NCI-H1417 treated with DMSO at 0.1 percent for 48 hours (cell line): ENCODE results near the gene PSG4.
"Not testable (repeated sequence)": the region's sequence is repeated elsewhere in the genome, so short reads cannot be mapped to it uniquely, and the experiment has no call there.

ENCODE experiments used
- DNase-seq: peaks from one replicate; lab custom pipeline; 2025; lab: John Stamatoyannopoulos, UW

Gene PSG4

DNA sequence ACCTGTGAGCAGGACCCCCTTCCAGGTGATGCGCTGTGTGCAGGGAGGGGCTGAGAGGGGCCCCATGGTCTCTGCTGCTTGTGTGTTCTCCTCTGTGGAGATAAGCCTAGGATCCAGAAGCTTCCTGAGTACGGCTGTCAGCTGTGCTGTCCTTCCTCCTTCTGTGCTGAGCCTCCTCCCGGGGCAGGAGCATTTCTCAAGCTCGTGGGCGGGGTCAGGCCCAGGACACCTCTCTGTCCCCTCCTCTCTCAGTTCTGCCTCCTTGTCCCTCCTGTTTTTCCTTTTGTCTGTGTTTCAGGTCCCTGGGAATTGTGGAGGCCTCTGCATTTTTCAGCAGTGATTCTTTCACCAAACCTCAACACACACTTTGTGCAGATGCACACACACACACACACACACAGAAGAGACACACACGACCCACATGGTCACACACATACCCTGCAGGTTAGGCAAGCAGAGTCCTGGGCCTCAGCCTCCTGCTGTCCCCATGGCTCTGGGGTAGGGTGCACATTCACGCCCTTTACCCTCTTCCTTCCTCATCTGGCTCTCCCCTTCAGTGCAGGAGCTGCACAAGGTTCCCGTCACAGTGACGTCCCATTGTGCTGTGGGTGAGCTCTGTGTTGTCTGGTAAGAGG lies at the start of gene PSG4:
Gene PSG4, minus strand, starts transcription at position 168 of the 635 bp plus-strand sequence. Its CDS starts 102 bp downstream, at position 66.
- not testable (repeated sequence) for DNase-seq

DNA sequence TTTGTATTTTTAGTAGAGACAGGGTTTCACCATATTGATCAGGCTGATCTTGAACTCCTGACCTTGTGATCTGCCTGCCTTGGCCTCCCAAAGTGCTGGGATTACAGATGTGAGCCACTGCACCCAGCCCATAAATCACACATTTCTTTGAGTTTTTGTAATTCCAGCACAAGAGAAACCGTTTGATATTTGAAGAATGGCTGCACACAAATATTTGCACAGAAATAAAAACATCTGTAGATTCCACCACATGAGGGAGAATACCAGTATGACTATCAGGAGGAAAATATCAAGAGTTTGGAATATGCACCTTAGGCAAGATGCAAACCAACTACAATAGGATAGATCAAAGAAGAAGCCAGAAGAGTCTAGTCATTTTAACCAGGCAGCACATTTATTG lies 46.0 kb upstream of the PSG4 start:
- DNase-seq: not testable (repeated sequence)

DNA sequence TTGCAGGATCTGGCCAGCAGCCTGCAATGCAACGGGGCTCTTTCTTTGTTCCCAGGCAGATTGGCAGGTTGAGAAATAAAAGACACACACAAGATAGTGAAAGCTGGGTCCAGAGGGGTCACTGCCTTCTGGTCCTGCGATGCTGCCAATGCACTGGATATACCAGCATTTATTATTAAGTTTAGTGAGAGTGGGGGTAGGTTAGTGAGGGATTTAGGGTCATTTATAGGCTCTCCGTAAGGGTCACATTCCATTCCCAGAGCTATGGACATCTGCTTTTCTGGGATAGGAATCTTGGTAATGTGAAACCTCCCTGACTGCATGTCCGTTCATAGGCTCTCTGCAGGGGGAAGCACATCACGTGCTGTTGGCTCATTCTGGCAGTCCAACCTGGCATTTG lies 44.9 kb upstream of the PSG4 start:
- DNase-seq: not testable (repeated sequence)

DNA sequence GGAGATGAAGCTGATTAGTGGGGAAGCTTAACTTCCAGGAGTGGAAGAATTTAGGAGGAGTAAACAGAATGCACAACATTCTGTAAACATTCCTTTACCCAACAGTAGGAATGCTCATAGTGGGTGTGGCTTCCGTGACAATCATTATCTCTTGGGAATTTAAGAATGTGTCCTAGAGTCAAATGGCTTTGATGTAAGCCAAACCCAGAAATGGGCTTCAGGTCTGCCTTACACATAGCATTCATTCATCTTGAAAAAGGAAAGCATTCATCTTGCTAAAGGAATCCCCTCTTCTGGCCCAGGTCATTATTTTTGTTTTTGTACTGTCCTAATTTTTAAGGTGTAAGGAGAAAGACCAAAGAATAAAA lies 43.2 kb upstream of the PSG4 start:
- not testable (repeated sequence) for DNase-seq

DNA sequence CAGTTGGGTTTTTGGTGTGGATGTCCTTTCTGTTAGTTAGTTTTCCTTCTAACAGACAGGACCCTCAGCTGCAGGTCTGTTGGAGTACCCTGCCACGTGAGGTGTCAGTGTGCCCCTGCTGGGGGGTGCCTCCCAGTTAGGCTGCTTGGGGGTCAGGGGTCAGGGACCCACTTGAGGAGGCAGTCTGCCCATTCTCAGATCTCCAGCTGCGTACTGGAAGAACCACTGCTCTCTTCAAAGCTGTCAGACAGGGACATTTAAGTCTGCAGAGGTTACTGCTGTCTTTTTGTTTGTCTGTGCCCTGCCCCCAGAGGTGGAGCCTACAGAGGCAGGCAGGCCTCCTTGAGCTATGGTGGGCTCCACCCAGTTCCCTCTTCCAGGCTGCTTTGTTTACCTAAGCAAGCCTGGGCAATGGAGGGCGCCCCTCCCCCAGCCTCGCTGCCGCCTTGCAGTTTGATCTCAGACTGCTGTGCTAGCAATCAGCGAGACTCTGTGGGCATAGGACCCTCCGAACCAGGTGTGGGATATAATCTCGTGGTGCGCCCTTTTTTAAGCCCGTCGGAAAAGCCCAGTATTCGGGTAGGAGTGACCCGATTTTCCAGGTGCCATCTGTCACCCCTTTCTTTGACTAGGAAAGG lies 41.9 kb upstream of the PSG4 start:
- not testable (repeated sequence) for DNase-seq

DNA sequence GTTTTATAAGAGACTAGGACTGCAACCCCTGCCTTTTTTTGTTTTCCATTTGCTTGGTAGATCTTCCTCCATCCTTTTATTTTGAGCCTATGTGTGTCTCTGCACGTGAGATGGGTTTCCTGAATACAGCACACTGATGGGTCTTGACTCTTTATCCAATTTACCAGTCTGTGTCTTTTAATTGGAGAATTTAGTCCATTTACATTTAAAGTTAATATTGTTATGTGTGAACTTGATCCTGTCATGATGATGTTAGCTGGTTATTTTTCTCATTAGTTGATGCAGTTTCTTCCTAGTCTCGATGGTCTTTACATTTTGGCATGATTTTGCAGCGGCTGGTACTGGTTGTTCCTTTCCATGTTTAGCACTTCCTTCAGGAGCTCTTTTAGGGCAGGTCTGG lies 40.4 kb upstream of the PSG4 start:
- not testable (repeated sequence) for DNase-seq

DNA sequence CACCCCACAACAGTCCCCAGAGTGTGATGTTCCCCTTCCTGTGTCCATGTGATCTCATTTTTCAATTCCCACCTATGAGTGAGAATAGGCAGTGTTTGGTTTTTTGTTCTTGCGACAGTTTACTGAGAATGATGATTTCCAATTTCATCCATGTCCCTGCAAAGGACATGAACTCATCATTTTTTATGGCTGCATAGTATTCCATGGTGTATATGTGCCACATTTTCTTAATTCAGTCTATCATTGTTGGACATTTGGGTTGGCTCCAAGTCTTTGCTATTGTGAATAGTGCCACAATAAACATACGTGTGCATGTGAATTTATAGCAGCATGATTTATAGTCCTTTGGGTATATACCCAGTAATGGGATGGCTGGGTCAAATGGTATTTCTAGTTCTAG lies 36.8 kb upstream of the PSG4 start:
- DNase-seq: not testable (repeated sequence)

DNA sequence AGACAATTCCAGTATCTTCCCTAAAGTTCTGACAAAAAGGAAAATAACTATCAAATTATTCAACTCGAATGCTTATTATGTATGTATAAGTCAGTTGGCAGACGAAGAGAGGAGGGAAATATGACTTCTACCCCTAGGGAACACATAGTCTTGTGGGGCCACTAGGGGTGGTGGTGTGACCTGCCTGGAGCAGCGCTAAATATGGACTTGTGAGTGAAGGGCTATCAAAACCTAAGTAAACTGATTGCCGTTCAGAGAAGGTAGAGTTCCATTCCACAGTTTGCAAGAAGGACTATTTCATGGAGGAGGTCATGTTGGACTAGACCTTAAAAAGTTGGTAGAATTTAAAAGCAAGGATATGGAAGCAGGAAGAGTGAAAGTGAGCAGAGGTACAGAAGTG lies 32.8 kb upstream of the PSG4 start:
- DNase-seq: not testable (repeated sequence)

DNA sequence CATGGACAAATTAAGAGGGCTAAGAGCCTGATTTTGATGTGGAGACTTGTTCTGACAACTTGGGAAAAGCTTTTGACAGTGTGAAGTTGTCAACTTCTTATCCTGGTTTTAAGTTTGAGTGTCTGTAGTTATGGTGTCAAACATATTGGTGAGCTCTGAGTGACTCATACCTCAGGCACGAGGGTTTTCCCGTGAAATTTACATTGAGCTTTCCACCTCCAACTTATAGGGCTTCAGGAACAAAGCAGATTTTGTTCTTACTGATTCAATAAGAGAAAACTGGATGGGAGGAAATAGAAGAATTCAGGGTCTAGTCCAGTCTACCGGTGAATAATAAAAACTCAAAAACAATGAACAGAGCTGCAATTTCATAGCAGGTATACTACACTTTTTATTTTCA lies 30.2 kb upstream of the PSG4 start:
- not testable (repeated sequence) for DNase-seq

DNA sequence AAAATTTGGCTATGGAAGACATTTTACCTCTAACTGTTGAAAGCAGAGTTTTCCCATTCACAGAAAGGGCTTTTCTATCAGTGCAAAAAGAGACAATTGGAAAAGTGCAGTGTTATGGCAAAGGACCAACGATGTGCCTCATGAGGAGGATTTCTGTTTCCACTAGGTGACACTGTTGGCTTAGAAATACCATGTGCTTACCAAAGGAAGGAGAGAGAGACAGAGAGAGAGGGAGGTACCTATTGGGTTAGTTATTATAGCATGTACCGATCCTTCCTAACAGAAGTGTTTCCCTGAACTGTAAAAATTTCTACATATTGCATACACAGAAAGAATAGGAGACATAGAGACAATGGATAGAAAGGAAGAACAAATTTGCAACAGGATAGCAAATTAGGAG lies 23.9 kb upstream of the PSG4 start:
- DNase-seq: no peak

DNA sequence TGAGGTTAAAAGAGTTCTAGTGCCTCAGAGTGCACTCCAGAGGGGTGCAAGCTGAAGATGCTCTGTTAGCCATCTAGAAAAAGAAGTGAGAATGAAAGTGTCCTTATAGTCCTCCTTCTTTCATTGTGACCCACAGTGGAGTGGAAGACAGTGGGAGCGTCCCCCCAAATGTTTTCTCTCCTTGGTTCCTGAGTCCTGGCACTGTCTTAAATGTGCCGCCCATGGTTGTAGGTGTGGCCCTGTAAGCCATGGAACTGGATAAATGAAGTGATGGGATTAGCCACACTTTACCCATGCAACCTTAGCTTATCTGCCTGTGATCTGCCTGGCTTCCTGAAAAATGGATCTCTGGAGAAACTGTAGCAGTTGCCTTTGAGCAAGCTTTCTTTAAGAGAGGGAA lies 23.3 kb upstream of the PSG4 start:
- not testable (repeated sequence) for DNase-seq

DNA sequence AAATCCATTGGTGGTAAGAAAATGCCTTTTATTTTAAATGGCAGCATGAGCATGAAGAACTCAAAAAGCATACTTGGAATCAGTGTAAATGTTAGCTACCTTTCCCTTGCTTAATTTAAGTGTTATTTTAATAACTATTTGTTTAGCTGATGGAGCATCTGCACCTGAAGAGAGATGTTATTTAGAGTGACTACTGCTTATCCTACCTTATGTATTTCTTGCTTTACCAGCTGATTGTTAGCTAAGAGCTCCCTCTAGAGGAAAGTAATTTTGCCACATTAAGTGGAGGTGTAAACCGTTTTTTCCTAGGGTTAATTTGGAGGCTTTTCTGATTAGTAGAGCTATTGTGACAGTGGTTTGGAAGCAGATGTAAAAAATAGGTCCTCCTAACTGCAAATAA lies 21.5 kb upstream of the PSG4 start:
- not testable (repeated sequence) for DNase-seq

DNA sequence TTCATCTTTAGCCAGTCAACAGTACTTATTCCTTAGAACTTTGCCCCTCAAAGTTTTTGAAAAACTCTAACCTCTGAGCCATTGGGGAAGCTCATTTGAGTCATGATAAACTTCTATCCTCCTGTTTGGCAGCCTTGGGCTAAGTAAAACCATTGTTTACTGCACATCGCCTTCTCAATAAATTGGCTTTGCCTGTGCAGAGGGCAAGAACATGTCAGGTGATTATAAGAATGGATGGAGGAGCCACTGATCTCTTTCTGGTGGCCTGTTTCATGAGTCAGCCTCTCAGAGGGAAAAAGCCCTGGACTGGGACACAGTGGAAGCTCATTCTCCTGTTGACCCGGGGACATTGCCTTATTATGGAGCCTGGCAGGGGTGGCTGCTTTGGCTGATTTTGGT lies 19.4 kb upstream of the PSG4 start:
- DNase-seq: no peak

DNA sequence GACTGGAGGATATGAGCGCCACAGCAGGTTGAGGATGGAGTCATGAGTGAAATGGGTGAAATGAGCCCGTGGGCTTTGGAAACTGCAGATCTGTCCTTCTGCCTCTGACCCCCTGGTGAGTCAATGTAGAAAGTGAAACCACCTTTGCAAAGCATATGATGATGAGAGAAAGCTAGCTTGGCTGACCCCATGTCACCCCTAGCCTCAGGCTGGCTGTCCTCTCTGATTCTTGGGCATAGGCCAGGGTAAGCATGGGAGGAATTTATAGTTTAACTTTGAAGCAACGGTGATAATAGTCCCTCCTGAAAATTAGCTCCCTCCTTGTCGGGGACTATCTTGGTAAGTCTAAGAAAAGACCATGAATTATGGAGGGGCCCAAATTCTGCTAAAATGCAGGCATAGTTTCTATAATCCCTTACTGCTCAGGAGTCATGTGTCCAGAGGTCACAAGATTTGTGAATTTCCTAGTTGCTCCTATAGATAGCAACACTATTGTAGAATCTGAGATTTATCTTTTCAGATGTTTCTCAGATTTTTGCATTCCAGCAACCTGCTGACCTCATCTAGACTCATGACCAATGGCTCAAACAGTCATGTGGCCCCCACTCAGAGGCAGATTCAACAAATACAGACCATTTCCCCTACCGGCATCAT lies 18.9 kb upstream of the PSG4 start:
- DNase-seq: not testable (repeated sequence)

DNA sequence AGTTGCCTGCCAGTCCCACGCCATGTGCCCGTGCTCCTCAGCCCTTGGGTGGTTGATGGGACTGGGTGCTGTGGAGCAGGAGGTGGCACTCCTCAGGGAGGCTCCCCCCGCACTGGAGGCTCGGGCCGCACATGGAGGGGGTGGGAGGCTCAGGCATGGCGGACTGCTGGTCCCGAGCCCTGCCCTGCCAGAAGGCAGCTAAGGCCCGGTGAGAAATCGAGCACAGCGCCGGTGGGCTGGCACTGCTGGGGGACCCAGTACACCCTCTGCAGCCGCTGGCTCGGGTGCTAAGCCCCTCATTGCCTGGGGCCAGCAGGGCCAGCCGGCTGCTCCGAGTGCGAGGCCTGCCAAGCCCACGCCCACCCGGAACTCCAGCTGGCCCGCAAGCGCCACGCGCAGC lies 16.5 kb upstream of the PSG4 start:
- DNase-seq: not testable (repeated sequence)

DNA sequence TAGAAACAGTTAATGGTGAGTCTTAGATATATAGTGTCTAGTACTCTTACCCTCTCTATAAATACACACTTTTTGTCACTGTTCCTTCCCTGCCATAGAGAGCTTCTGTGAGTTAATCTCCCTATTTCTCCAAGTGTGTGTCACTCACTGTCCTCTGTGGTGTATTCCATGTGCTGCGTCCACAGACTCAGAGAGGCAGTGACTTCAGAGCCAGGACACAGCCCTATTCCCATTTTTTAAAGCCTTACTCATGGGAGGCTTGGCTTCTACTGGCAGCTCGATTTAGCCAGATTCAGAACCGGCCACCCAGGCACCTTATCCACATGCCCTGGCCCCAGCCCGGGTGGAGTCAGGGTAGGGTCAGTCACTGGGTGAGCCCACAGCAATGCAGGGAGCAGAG lies 13.7 kb upstream of the PSG4 start:
- not testable (repeated sequence) for DNase-seq

DNA sequence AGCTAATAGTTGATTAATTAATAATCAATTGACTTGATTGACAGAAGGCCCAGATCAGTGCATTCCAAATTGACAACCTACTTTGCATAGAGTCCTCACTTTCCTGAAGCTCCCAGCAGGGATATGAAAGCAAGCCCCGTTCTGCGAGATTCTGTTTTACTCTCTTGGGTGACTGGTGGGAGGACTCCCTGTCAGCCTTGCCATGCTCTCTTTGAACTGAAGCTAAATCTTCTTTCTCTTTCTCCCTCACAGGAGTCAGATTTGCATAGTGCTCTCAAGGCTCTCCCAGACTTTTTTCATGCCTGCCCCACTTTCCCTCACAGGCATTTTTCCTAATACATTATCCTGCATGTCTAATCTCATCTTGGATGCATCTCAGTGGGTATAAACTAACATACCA lies 10.4 kb upstream of the PSG4 start:
- DNase-seq: not testable (repeated sequence)

DNA sequence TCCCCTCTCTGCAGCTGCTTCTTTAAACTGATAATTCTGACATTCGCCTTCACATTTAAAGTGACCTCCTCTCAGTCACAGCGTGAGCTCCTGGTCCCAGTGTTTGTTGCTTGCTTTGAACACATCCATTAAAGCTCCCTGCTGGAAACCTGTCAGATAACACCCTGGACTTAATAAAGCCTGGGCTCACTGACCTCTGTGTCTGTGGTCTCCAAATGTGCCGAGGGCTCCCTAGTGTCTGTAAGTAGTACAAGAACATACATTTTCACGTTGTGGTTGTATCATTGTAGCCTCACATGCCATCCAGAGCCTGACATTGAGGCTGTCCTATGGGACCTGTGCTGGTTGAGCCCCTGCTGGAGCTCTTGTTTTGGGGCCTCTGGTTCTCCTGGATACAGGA lies 2.6 kb upstream of the PSG4 start:
- DNase-seq: no peak

DNA sequence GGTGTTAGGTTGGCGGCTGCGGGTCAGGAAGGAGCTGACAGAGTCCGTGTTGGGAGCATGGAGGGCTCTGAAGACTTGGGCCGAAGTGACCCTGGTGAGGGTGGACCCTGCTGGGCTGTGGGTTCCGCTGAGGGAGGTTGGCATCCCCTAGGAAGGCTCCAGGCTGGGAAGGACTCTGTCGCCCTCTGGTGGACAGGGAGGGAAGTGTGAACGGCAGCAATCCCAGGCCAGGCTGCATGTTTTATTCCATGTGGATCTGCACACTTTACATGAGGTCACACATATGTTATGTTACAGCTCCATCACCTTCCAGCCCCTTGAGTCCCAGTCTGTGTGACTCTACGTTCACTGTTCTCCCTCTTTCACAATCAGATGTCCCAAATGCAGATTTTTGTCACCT lies 1.7 kb upstream of the PSG4 start:
- not testable (repeated sequence) for DNase-seq

DNA sequence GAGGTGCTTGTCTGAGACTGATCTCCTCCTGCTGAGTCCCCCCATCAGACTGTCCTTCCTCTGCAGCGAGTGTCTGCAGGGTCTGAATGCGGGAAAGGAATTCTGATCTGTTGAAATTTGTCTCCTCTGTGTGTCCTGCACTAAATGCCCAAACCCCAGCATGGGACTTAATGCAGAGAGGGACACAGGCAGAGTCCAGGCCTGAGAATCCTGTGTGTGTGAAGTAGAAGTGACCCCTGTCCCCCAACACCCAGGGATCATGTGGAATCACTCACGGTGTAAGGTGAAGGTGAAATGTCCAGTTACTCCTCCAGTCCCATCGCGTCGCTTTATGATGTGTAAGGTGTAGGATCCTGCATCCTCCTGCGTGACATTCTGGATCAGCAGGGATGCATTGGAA lies 1.8 kb downstream of the PSG4 start:
- DNase-seq: not testable (repeated sequence)

DNA sequence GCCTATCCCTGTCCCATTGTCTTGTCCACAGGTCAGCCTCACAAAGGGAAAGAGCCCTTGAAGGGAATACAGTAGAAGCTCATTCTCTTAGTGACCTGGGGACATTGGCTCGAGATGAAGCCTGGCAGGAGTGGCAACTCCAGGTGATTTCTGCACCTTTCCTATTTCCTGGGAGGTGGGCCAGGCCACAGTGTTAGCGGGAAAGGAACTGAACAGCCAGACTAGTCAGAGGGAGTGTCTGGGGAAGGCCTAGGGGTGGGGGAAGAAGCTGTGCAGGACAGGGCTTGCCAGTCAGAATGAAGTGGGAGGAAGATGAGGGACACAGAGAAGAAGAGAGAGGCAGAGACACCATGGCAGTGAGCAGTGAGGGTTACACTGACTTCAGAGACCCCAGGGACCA lies 3.5 kb downstream of the PSG4 start:
- DNase-seq: not testable (repeated sequence)

DNA sequence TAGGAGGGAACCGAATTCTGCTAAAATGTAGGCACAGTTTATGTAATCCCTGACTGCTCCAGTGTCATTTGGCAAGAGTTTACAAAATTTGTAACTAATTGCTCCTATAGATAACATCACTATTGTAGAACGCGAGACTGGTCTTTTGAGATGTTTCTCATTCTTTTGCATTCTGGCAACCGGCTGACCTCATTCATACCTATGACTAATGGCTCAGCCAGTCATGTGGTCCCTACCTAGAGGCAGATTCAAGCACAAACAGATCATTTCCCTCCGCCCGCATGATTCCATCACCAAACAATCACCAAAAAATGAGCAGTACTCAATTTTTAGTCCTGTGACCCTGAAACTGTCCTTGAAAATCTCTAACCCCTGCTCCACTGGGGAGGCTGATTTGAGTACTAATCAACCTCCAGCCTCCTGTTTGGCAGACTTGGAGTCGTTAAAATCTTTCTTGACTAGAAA lies 4.1 kb downstream of the PSG4 start:
- DNase-seq: not testable (repeated sequence)
